Stimulated activated CD4-positive, alpha-beta T cell treated with anti-CD3 and anti-CD28 coated beads, Interleukin-4, amount 100 ng/mL, for 1 hour (primary cell): ENCODE measurements around the gene FAHD2A.
"Not testable (repeated sequence)": the region's sequence is repeated elsewhere in the genome, so short reads cannot be mapped to it uniquely, and the experiment has no call there.

Experiments
- DNase-seq: peaks from one replicate; pipeline ENCODE4 v3.0.0-alpha.2; 2020

The FAHD2A gene, protein sequence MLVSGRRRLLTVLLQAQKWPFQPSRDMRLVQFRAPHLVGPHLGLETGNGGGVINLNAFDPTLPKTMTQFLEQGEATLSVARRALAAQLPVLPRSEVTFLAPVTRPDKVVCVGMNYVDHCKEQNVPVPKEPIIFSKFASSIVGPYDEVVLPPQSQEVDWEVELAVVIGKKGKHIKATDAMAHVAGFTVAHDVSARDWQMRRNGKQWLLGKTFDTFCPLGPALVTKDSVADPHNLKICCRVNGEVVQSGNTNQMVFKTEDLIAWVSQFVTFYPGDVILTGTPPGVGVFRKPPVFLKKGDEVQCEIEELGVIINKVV

DNA sequence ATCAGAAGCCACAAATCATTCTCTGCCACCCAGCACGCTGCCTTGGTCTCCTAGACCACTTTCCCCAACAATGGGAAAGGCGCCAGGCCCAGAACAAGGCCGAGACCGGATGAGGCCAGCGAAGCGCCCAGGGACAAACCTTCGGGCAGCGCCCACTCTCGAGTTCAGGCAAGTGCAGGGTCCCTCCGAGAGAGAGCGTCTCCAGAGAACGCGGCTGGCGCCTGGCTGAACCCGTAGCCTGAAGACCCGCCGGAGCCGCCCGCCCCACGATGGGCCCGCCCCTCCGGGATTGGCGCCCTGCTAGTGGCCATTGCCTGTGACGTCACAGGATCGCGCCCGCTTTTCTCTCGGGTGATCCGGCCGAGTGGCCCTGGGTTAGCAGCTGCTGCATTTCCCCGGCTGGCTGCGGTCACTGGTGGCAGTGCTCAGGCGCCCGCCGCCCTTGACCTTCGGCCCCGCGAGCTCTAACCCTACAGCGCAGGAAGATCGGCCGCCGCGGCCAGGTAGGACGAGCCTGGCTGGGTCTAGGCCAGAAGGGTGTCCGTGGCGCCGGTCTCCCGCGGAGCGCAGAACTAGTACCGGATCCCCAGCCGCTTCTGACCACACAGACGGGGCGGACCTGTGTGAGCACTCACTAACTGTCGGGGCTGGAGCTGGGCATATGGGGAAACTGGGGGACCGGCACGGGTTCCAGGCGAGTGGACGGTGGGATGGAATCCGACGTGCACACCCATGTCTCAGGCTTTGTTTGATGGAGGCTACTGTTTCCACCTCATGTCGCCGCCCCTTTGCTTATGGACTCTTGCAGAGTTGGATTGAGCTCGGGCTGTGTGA is at the start of gene FAHD2A:
FAHD2A (plus strand) TSS at position 339 of the 834 bp plus-strand sequence. CDS start 2,851 bp downstream, outside the sequence.
- DNase-seq: peak; percentile 97

DNA sequence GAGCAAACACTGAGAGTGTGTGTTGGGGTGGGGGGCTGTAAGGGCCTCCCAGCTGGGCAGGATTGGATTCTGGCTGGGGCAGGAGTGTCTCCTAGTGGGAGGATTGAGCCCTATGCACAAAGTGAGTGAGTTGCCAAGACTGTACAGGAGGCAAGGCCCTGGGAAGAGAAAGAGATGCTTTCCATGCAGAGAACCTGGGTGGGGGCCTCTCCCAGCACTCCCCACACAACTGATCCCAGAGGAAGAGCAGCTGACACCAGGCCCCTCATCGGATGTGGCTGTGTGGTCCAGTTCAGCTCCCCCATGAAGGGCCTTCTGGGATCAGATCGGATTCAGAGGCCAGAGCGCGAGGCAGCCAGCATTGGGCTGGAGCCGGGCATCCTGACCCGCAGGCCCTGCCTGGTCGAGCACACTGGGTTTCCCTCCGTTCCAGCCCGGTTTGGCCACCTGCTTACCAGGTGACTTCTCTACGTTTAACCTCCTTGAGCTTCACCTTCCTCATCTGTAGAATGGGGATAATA is 49.4 kb upstream of the FAHD2A start:
- DNase-seq: no peak

DNA sequence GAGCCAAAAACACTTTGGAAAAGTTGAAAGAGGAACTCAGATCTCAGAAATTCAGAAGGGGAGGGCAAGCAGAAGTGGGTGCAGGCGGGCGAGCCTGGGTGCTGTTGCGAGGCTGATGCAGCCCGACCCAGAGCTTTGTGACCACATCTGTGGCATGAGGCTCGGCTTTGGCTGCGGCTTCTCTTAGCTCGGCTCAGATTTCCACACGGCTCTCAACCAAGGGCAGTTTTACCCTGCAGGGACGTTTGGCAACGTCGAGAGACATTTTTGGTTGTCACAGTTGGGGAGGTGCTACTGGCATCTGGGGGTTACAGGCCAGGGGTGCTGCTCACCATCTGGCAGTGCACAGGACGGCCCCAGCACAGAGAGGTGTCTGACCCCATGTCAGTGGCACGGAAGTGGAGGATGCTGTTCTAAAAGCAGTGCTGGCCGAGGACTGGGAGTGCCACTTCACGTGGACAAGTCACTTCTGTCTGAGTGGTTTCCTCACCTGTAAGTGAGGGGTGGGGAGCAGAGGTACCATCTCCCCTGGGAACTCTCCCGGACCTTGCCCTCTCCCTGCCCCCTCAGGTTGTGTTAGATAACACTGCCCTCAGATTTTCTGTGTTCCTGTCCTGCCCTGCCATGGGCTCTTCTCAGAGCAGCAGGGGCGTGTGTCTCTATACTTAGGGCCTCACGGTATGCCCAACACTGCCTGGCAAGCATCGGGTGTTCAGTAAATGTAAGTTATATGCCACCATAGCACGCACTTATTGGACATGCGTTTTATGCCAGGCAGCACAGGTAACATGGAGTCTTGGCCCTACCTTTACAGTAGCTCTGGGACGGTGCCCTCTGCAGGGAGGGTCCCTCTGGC is 48.7 kb upstream of the FAHD2A start:
- DNase-seq: no peak

DNA sequence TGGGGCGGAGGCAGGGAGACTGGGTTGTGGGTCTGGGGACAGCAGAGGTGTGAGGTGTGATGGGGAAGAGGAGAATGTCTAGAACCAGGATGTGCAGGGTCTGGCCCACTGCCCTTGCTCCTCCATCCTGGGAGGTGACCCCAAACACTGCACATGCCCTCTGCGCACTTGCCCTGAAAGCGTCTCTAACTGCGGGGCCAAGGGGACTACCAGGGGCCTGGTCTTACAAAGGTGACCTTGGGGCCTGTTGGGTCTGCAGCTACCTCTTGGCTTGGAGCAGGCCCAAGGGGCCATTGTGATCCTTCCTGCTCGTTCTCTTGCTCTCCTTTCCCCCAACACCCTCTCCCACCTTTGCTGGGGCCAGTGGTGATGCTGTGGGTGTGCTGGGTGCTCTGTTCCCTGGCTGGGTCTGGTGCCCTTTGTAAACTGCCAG is 48.0 kb upstream of the FAHD2A start:
- no peak for DNase-seq

DNA sequence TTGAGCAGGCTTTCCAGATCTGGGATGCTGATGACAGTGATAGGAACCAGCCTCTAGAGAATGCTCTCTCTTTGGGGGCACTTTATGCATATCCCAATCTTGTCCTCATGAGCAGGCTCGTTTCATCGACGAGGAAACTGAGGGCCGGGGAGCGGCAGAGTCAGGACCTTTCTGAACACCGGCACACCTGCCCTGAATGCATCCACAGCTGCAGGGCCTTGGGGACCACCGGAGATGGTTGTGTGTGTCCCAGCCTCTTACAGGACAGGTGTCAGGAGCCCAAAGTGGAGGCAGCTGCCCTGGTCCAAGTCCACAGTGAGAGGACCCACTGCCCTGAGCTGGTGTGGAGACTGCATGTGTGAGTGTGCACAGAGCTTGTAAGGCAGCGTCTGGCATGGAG is 47.6 kb upstream of the FAHD2A start:
- no peak for DNase-seq

DNA sequence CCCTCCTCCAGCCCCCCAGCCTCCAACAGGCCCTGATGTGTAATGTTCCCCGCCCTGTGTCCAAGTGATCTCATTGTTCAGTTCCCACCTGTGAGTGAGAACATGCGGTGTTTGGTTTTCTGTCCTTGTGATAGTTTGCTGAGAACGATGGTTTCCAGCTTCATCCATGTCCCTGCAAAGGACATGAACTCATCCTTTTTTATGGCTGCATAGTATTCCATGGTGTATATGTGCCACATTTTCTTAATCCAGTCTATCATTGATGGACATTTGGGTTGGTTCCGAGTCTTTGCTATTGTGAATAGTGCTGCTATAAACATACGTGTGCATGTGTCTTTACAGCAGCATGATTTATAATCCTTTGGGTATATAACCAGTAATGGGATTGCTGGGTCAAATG is 47.0 kb upstream of the FAHD2A start:
- DNase-seq: not testable (repeated sequence)

DNA sequence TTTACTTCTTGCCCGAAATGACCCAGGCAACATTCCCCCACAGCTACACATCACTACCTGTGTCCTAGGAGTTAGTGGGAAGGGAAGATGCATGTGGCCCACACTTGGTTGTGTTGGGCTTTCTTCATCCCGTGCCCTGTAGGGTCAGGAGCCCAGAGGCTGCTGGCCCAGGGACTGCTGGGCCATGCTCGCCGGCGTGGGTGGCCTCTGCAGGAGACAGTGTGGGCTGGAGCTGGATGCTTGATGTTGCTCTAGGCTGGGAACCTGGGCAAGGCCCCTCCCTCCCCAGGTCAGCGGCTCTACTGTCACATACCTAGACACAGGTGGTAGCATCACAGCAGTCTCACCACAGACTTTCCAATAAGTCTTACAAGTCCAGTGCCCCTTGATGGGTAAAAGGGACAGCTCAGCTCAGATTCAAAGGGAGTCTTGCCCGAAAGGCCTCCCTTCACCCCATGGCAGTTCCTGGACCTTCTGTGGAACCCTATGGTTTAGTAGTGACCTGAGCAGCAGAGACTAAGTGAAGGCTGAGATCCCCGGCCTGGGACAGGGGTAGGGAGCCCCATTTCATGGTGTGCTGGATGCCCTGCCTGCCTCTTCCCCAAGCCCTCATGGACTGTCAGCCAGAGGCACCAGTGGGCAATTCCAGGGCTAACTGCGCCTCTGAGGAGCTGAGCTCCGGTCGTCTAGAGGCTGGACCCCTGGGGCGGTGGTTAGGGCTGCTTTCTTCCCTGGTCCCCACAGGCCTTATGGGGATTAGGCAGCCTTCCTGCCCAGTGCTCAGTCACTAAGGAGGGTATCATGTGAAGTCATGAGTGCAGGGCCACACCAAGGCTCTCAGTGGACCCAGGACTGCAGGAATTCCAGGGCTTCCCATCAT is 45.4 kb upstream of the FAHD2A start:
- no peak for DNase-seq

DNA sequence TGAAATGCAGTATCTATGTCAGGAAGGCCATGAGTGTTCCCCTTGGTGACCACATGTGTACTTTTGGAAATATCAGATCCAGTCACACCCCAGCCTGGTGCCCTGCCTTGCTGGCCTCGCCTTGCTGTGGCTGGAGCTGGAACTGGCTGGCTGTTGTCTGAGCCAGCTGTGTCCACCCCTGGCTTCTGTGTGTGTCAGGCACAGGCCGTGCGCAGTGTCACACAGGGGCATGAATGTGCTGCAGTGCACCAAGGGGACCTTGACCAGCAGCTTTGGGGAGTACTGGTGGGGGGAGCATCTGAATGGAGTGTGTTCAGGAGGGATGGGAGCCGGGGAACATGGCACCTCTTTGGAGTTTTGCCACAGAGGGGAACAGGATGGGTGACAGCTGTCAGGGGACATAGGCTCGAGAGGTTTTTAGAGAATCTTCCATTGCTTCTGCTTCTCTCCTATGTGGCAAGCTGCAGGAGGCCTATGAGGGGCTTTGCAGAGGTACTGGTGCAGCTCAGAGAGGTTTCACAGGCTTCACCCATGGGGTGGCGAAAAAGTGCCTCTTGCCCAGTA is 44.7 kb upstream of the FAHD2A start:
- DNase-seq: no peak

DNA sequence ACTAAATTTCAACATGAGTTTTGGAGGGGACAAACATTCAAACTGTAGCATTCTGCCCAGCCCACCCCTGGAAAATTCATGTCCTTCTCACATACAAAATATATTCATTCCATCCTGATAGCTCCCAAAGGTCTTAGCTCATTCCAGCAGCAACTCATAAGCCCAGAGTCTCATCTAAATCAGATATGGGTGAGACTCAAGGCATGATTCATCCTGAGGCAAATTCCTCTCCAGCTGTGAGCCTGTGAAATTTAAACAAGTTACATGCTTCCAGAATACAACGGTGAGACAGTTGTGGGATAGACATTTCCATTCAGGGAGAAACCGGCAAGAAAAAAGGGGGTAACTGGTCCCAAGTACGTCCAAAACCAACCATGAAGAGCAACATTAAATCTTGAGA is 43.5 kb upstream of the FAHD2A start:
- DNase-seq: no peak

DNA sequence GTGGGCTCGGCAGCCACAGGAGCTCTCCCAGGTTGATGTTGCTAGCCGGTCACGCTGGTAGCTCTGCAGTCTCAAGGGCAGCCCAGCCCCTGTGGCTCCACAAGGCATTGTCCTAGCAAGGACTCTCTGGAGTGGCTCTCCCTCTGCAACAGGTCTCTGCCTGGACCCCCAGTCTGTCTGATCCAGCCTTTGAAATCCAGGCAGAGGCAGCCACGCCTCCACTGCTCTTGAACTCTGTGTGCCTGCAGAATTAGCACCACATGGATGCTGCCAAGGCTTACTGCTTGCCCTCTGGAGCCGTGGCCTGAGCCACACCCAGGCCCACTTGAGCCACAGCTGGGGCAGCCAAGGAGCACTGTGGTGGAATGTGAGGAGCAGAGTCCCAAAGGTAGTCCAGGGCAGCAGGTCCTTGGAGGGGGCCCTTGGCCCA is 43.0 kb upstream of the FAHD2A start:
- no peak for DNase-seq

DNA sequence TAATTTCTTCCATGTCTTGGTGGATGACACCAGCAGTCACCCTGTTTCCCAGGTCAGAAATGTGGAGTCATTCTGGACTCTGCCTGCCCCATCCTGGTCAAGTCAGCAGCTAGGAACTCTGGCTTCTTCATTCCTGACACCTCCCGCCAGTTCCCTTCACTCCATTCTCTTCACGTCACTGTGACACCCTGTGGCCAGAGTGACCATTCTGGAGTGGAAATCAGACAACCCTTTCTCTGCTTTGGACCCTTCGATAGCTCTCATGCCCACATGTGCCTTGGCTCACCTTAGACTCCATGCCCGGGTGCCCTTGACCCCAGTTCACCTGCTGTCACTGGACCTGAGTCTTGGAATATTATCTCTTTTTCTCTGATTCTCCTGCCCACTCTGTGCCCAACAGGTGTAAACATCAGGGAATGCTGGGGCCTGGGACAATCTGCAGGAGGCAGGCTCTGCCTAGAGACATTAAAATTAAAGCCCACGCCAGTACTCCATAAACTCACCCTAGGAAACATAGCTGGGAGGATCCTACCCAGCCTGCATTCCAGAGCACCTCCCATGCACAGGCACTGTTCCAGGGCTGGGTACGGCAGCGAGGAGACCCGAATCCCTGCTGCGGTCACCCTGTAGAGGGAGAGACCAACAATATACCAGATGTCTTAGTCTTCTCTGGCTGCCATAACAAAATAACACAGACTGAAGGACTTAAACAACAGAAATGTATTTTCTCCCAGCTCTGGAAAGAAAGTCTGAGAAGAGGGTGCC is 41.1 kb upstream of the FAHD2A start:
- no peak for DNase-seq

DNA sequence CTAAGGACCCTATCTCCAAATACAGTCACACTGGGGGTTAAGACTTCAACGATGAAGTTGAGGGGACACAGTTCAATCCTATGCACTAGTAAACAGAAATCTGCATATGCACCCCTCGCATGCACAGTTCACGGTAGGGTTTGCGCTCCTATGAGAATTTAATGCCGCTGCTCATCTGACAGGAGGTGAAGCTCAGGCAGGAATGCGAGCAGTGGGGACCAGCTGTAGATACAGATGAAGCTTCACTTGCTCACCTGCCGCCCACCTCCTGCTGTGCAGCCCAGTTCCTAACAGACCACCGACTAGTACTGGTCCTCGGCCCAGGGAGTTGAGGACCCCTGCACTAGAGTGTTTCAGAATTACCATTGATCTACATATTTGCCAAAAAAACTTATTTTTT is 40.0 kb upstream of the FAHD2A start:
- DNase-seq: no peak

DNA sequence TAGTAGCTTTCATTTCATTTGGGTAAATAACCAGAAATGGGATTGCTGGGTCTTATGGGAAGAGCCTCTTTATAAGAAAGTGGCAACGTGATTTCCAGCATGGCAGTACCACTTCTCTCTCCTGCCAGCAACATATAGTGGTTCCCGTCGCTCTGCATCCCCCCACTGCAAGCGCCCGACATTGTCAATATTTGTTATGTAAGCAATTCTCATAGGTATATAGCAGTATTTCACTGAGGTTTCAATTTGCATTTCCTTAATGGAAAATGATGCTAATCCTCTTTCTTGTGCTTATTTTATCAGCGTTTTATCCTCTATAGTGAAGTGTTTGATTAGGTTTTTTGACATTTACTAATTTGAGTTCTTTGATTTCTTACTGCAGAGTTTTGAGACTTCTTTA is 36.0 kb upstream of the FAHD2A start:
- DNase-seq: no peak

DNA sequence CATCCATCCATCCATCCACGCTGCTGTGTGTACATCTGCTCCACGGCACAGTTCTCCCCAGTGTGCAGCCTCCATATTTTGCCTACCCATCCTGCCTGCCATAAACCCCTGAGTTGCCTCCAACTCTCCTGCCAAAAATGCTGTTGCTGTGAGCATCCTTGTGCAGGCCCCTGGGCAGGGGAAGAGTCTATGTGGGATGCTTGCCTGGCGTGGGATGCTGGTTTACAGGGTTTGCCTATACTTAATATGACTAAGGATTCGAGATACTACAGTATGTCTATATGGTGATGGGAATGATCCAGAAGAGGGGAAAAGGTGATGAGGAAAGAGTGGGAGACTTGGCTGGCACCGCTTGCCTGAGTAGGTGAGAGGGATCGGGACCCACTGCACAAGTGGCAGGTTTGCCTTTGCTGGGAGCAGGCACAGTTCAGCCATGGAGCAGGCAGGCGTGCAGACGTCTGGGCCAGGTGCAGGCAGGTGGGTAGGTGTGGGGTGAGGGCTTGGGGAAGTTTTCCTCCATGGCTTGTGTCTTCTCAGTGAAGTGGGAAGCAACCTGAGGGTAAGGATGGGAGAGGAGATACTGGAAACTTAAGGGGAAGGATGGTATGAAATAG is 30.2 kb upstream of the FAHD2A start:
- no peak for DNase-seq

DNA sequence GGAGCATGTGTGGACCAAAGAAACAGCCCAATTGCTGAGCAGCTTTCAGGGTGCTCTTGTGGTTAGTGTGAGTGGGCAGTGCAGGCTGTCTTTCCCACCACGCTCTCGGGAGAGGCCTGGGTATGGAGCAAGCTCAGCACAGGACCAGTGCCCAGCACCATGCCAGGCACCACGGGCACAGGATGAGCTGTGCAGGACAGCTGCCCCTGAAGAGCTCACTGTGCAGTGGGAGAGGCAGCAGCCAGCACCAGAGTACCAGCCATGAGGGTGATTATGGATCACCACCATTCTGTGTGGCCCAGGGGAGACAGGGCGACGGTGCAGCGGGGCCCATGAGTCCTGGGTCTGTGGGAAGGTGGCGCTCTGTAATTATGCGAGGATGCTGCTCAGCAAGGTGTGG is 29.7 kb upstream of the FAHD2A start:
- no peak for DNase-seq

DNA sequence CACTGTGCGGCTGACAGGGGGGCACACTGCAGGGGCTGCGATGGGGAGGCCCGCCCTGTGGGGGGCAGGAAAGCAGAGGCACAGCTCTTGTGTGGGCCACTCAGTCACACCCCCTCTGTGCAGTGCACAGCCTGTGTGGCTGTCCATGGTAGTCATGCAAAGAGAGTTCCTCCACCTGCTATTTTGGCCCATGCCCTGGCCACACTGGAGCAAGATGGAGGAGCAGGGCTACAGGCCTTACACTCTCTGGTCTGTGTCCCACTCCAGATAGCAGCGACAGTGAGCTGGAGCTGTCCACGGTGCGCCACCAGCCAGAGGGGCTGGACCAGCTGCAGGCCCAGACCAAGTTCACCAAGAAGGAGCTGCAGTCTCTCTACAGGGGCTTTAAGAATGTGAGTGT is 28.5 kb upstream of the FAHD2A start:
- no peak for DNase-seq

DNA sequence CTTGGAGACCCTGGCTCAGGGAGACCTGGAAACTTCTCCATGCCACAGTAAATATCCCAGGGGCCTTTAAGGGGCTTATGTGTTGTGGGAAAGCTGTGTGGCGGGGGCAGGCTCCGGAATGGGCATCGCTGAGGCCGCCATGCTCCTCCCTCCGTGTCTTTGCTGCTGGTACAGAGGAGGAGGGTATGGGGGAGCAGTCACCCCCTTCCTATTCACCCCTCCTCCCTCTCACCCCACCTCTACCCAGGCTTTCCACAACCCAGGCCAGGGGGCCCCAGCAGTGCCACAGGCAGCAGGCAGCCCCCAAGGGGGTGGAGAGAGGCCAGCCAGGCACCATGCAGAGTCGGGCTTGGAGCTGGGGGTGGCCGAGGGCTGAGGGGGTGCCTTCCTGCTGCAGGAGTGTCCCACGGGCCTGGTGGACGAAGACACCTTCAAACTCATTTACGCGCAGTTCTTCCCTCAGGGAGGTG is 28.0 kb upstream of the FAHD2A start:
- DNase-seq: no peak

DNA sequence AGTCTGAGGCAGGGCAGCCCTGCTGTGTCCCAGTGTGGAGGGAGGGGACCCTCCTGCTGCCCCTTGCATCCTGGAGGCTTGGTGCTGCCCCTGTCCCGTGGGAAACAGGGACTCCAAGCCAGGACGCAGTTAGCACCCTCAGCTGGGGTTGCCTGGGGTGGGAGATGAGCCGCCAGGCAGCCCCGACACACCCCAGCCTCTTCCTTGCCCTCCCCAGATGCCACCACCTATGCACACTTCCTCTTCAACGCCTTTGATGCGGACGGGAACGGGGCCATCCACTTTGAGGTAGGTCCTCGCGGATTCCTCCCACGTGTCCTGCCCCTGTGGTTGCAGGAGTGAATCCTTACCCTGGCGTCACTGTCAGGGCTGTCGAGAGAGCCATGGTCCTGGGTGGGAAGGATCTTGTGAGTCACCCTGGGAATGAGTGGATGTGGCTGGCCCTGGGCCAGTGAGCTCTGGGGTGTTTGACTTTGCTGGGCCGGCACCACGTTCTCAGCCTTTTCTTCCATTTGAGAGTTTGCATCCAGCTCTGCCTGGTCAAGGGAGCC is 27.5 kb upstream of the FAHD2A start:
- DNase-seq: no peak

DNA sequence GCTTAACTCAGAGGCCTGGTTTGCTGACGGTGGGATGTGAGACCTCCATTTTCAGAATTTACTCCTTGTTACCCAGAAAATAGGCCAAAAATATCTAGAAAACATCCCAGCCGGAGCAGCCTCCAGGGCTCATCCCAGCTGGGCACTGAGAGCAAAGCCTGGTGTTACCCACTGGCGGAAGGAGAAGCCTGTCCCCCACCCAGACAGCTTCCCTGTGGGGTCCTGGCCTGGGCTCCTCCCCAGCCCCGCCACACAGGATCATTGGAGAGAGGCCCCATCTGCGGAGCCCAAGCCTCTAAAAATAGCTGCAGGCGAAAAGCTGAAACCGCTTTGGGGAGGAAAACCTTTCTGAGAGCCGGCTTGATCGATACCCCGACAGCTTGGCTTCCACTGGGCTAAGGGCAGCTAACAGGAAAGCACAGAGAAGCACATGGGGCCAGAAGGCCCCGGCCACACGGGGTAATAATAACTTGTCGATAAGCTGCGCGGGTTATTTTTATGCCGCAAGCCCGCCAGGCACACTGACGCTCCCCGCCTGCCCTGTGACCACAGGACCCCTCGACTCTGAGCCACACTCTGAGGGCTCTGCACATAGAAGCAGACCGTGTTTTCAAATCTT is 26.9 kb upstream of the FAHD2A start:
- no peak for DNase-seq
